CD4-positive, alpha-beta T cell (primary cell): ENCODE results near the gene FILIP1. TPM values are rescaled to one million over a fixed set of nuclear protein-coding genes. Genes with fewer than 3 reads are reported as not detected.

Source experiments
- microRNA-seq: library from miRNA; unstranded; fragments of <30 nt; microRNA quantifications from one replicate; pipeline ENCODE4 v1.2.0, GENCODE V29; 2021; ENCODE audit warnings: borderline microRNAs expressed, borderline replicate concordance
- total RNA-seq, 174 experiments: library from RNA in 2 of 174; stranded (reverse) in 2 of 174; gene quantifications; one replicate each; pipeline ENCODE4 v1.2.3 and lab custom pipeline; 2021 to 2026

FILIP1 gene
- total RNA-seq, 2 experiments from 2014 or later, result 0.06 TPM; not detected in 1

Small RNA genes lying within 50 kb of the gene (microRNA-seq; reads per million reads assigned to microRNA genes)
- not detected for gene MIR4463

Other genes with a start within 250 kb of the FILIP1 start
- gene COX7A2, start 250.0 kb downstream of the FILIP1 start, total RNA-seq, result 100 to 1,000 TPM; 189 to 195 TPM
- gene TMEM30A, start 209.0 kb downstream of the FILIP1 start, total RNA-seq, result 10 to 100 TPM; 29.8 to 33.2 TPM
- gene SENP6, start 108.1 kb upstream of the FILIP1 start, total RNA-seq, result 10 to 100 TPM; 82.0 to 94.8 TPM